Hepatocyte (in vitro differentiated cells): ENCODE results near the gene TNFAIP2.

ENCODE experiments used
- CTCF ChIP-seq: fragments of 200-600 bp; sonication (generic); IDR thresholded peaks from 2 replicates; pipeline ENCODE4 v1.5.1; 2016; ENCODE audit warnings: antibody characterized with exemption, mild to moderate bottlenecking; ENCODE audit not compliant: poor library complexity
- EZH2 ChIP-seq: fragments of 200-600 bp; sonication (generic); IDR thresholded peaks from 2 replicates; pipeline ENCODE4 v1.6.1; 2016; ENCODE audit warnings: antibody characterized with exemption, mild to moderate bottlenecking, borderline replicate concordance
- EZH2phosphoT487 ChIP-seq: fragments of 200-600 bp; sonication (generic); IDR thresholded peaks from one replicate; pipeline ENCODE4 v1.6.1; 2018; ENCODE audit warnings: antibody characterized with exemption, mild to moderate bottlenecking, low read depth, moderate library complexity; ENCODE audit not compliant: unreplicated experiment, severe bottlenecking

- TF ChIP-seq CTCF (no peak), EZH2 (no peak), EZH2phosphoT487 (no peak)
Measured at GRCh38 chr14:103151270-103151945, 28.1 kb downstream of the TNFAIP2 start.
